ENCODE data around the gene CDRT4.

Gene CDRT4

DNA sequence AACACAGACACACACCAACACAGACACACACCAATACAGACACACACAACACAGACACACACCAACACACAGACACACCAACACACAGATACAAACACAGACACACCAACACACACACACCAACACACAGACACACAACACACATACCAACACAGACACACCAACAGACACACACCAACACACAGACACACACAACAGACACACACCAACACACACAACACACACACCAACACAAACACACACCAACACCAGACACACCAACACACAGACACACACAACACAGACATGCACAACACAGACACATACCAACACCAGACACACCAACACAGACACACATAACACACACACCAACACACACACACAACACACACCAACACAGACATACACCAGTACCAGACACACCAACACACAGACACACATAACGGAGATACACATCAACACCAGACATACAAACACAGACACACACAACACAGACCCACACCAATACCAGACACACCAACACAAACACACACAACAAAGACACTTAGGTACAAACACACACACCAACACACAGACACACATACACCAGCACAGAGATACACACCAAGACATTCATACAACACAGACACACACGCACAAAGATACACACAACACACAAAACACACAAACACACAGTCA lies 2.2 kb downstream of the CDRT4 start:
- no peak overlapping the region for H3K4me2 ChIP-seq (ENCODE audit: low read length)
- H3K27ac ChIP-seq (ENCODE audit: low read depth, low read length), result no peak overlapping the region
- no peaks in the 10 kb centered on the region for H3K9me2 ChIP-seq (replicated peaks; ENCODE audit: control insufficient read depth, low read length)
- no peaks in the 10 kb centered on the region for H4K20me1 ChIP-seq (ENCODE audit: control insufficient read depth, insufficient read depth, low read depth, low read length)
- TF ChIP-seq, protein P1, sequence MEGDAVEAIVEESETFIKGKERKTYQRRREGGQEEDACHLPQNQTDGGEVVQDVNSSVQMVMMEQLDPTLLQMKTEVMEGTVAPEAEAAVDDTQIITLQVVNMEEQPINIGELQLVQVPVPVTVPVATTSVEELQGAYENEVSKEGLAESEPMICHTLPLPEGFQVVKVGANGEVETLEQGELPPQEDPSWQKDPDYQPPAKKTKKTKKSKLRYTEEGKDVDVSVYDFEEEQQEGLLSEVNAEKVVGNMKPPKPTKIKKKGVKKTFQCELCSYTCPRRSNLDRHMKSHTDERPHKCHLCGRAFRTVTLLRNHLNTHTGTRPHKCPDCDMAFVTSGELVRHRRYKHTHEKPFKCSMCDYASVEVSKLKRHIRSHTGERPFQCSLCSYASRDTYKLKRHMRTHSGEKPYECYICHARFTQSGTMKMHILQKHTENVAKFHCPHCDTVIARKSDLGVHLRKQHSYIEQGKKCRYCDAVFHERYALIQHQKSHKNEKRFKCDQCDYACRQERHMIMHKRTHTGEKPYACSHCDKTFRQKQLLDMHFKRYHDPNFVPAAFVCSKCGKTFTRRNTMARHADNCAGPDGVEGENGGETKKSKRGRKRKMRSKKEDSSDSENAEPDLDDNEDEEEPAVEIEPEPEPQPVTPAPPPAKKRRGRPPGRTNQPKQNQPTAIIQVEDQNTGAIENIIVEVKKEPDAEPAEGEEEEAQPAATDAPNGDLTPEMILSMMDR (IDR thresholded peaks at IDR 0.05; ENCODE audit: low read depth, low read length, poor library complexity, severe bottlenecking), result no peak
- H3K4me3 ChIP-seq (ENCODE audit: low read length), result no peak overlapping the region
- no peaks in the 10 kb centered on the region for H3F3A ChIP-seq (ENCODE audit: control insufficient read depth, insufficient read depth)
- H3K36me3 ChIP-seq (ENCODE audit: control insufficient read depth, low read length), result no peaks in the 10 kb centered on the region
- no peaks in the 10 kb centered on the region for H3K4me1 ChIP-seq (ENCODE audit: control insufficient read depth, low read length)
- H3K27me3 ChIP-seq (ENCODE audit: control insufficient read depth, low read length), result no peaks in the 10 kb centered on the region
- H3K9me3 ChIP-seq (ENCODE audit: control insufficient read depth, insufficient read depth, low read length), result no peaks in the 10 kb centered on the region; the same call in 1 of the 2 replicates
- no peaks in the 10 kb centered on the region for H3K79me2 ChIP-seq (ENCODE audit: control insufficient read depth, low read length)

DNA sequence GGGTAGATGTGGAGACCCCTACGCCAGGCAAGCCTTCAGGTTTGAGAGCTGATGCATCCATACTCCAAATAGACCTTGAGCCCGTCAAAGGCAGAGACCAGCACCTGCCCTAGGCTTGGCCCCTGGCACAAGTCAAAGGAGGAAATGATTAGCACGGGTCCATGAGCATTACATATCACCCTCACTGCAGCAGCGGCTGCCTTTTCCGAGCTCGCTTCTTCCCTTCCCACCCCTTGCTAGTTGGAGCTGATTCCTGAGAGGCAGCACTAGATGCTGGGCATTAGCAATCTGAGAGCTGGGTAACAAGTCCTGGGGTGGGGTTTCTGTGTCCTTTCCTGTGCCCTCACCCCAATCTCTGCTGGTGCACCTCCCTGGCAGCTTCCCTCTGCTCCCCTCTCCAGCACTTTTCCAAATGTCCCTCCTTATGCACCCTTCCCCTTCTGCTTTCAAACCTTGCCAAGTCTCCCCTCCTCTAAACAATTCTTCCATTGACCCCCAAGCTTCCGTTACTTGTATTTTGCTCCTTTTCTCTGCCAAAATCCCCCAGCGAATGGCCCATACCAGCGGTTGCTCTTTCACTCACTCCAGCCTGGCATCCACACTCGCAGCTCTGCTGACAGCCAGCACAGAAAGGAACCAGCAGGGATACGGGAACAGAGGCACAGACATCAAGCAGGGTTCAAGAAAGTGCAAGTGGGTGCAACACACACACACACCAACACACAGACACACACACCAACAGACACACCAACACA lies 3.0 kb downstream of the CDRT4 start:
- no peaks in the 10 kb centered on the region for H3K27me3 ChIP-seq (ENCODE audit: control insufficient read depth, low read length)
- H3K36me3 ChIP-seq (ENCODE audit: control insufficient read depth, low read length), result no peaks in the 10 kb centered on the region
- no peaks in the 10 kb centered on the region for H3F3A ChIP-seq (ENCODE audit: control insufficient read depth, insufficient read depth)
- H3K4me1 ChIP-seq (ENCODE audit: control insufficient read depth, low read length), result no peaks in the 10 kb centered on the region
- no peaks in the 10 kb centered on the region for H3K9me2 ChIP-seq (replicated peaks; ENCODE audit: control insufficient read depth, low read length)
- H3K9me3 ChIP-seq (ENCODE audit: control insufficient read depth, insufficient read depth, low read length), result no peaks in the 10 kb centered on the region; the same call in 1 of the 2 replicates
- H3K4me2 ChIP-seq (ENCODE audit: low read length), result no peak overlapping the region
- H3K79me2 ChIP-seq (ENCODE audit: control insufficient read depth, low read length), result no peaks in the 10 kb centered on the region
- no peak overlapping the region for H3K4me3 ChIP-seq (ENCODE audit: low read length)
- H3K27ac ChIP-seq (ENCODE audit: low read depth, low read length), result no peak overlapping the region
- H4K20me1 ChIP-seq (ENCODE audit: control insufficient read depth, insufficient read depth, low read depth, low read length), result no peaks in the 10 kb centered on the region
- TF ChIP-seq EZH2phosphoT487 (IDR thresholded peaks at IDR 0.05; ENCODE audit: borderline replicate concordance, low read length), result no peak
- TF ChIP-seq, protein P1 (IDR thresholded peaks at IDR 0.05; ENCODE audit: low read depth, low read length, poor library complexity, severe bottlenecking), result no peak

- Histone ChIP-seq H3K9me3 (ENCODE audit: control insufficient read depth, insufficient read depth, low read length) (no peaks in the 10 kb centered on the region; the same call in 1 of the 2 replicates), H3K4me3 (ENCODE audit: low read length) (no peak overlapping the region), H3K9me2 (replicated peaks; ENCODE audit: control insufficient read depth, low read length) (no peaks in the 10 kb centered on the region), H3K36me3 (ENCODE audit: control insufficient read depth, low read length) (no peaks in the 10 kb centered on the region), H3K79me2 (ENCODE audit: control insufficient read depth, low read length) (no peaks in the 10 kb centered on the region), H4K20me1 (ENCODE audit: control insufficient read depth, insufficient read depth, low read depth, low read length) (no peaks in the 10 kb centered on the region), H3K4me2 (ENCODE audit: low read length) (no peak overlapping the region), H3K27me3 (ENCODE audit: control insufficient read depth, low read length) (no peaks in the 10 kb centered on the region), H3K4me1 (ENCODE audit: control insufficient read depth, low read length) (no peaks in the 10 kb centered on the region), H3K27ac (ENCODE audit: low read depth, low read length) (no peak overlapping the region), H3F3A (ENCODE audit: control insufficient read depth, insufficient read depth) (no peaks in the 10 kb centered on the region)
- TF ChIP-seq, protein P1 (IDR thresholded peaks at IDR 0.05; ENCODE audit: low read depth, low read length, poor library complexity, severe bottlenecking), result no peak
- no peak for TF ChIP-seq EZH2phosphoT487 (IDR thresholded peaks at IDR 0.05; ENCODE audit: borderline replicate concordance, low read length)
Measured at GRCh38 chr17:15462976-15463772, 4.2 kb downstream of the CDRT4 start.
